Measurements from ENCODE around the gene MAMDC2.

MAMDC2 gene

GRCh38 chr9:70142101-70142500, 98.5 kb downstream of the MAMDC2 start:
- Histone ChIP-seq H3K23ac (ENCODE audit: low read length in 2 of 2) (no peak overlapping the region), H3K4me1 (ENCODE audit: control insufficient read depth, insufficient read depth, low read depth, low read length) (no peaks in the 10 kb centered on the region), H3K9ac (ENCODE audit: low read length) (no peak overlapping the region), H2BK120ac (ENCODE audit: low read depth, low read length) (no peak overlapping the region), H3K14ac (ENCODE audit: low read length in 2 of 2) (no peak overlapping the region), H3K9me3 (ENCODE audit: control insufficient read depth, low read length) (no peaks in the 10 kb centered on the region), H3K18ac (ENCODE audit: low read depth in 1 of 2, low read length in 2 of 2) (no peak overlapping the region), H2BK15ac (ENCODE audit: low read depth, poor library complexity, severe bottlenecking) (no peak overlapping the region), H2BK12ac (ENCODE audit: low read length in 2 of 2) (no peak overlapping the region), H4K91ac (ENCODE audit: low read length) (no peak overlapping the region), H3K4me3 (ENCODE audit: insufficient read depth in 1 of 2, low read depth in 1 of 2, low read length in 2 of 2) (no peak overlapping the region), H3K27me3 (ENCODE audit: control insufficient read depth in 1 of 2, insufficient read depth in 1 of 2, low read length in 2 of 2) (no peaks in the 10 kb centered on the region), H4K8ac (ENCODE audit: low read length) (no peak overlapping the region), H2BK5ac (ENCODE audit: low read depth, low read length, poor library complexity, severe bottlenecking) (no peak overlapping the region), H3K27ac (ENCODE audit: low read length, poor library complexity, severe bottlenecking) (no peak overlapping the region), H3K4me2 (ENCODE audit: low read length, poor library complexity, severe bottlenecking) (no peak overlapping the region), H3K79me1 (replicated peaks; ENCODE audit: low read length, poor library complexity, severe bottlenecking) (peaks cover 21% of the 10 kb centered on the region), H2AFZ (ENCODE audit: low read depth, low read length) (no peak overlapping the region), H3K4ac (ENCODE audit: low read depth in 1 of 2, low read length in 2 of 2) (no peak overlapping the region), H3K36me3 (ENCODE audit: control insufficient read depth in 1 of 2, insufficient read depth in 2 of 2, low read depth in 1 of 2, low read length in 2 of 2) (peaks cover 0 to 12% of the 10 kb centered on the region in 2 experiments), H2AK5ac (ENCODE audit: low read length, severe bottlenecking) (no peak overlapping the region)
- WGBS = 88% methylated on average over 3 of the region's 3 CpGs
- no peak for DNase-seq

- Histone ChIP-seq H3K27me3 (ENCODE audit: control insufficient read depth in 1 of 2, insufficient read depth in 1 of 2, low read length in 2 of 2) (no peaks in the 10 kb centered on the region), H2BK15ac (ENCODE audit: low read depth, poor library complexity, severe bottlenecking) (no peak overlapping the region), H3K27ac (ENCODE audit: low read length, poor library complexity, severe bottlenecking) (no peak overlapping the region), H2BK12ac (ENCODE audit: low read length in 2 of 2) (no peak overlapping the region), H3K9me3 (ENCODE audit: control insufficient read depth, low read length) (no peaks in the 10 kb centered on the region), H3K79me1 (replicated peaks; ENCODE audit: low read length, poor library complexity, severe bottlenecking) (peaks cover 24% of the 10 kb centered on the region), H2BK5ac (ENCODE audit: low read depth, low read length, poor library complexity, severe bottlenecking) (no peak overlapping the region), H4K8ac (ENCODE audit: low read length) (no peak overlapping the region), H2AFZ (ENCODE audit: low read depth, low read length) (no peak overlapping the region), H3K36me3 (ENCODE audit: control insufficient read depth in 1 of 2, insufficient read depth in 2 of 2, low read depth in 1 of 2, low read length in 2 of 2) (peaks cover 0 to 17% of the 10 kb centered on the region in 2 experiments), H3K9ac (ENCODE audit: low read length) (no peak overlapping the region), H3K4me1 (ENCODE audit: control insufficient read depth, insufficient read depth, low read depth, low read length) (no peaks in the 10 kb centered on the region), H2AK5ac (ENCODE audit: low read length, severe bottlenecking) (no peak overlapping the region), H2BK120ac (ENCODE audit: low read depth, low read length) (no peak overlapping the region), H3K18ac (ENCODE audit: low read depth in 1 of 2, low read length in 2 of 2) (no peak overlapping the region), H3K14ac (ENCODE audit: low read length in 2 of 2) (no peak overlapping the region), H4K91ac (ENCODE audit: low read length) (peak overlapping the region; percentile 27), H3K23ac (ENCODE audit: low read length in 2 of 2) (no peak overlapping the region), H3K4me2 (ENCODE audit: low read length, poor library complexity, severe bottlenecking) (no peak overlapping the region), H3K4ac (ENCODE audit: low read depth in 1 of 2, low read length in 2 of 2) (no peak overlapping the region), H3K4me3 (ENCODE audit: insufficient read depth in 1 of 2, low read depth in 1 of 2, low read length in 2 of 2) (no peak overlapping the region)
- 82% methylated on average over 3 of the region's 3 CpGs for WGBS
- DNase-seq = no peak
Measured at GRCh38 chr9:70143394-70144130, 99.9 kb downstream of the MAMDC2 start.

GRCh38 chr9:70144131-70144503, 100.5 kb downstream of the MAMDC2 start:
- no CpG with 5 or more reads among the region's 1 CpG for WGBS
- no peaks in the 10 kb centered on the region for H3K27me3 ChIP-seq (ENCODE audit: control insufficient read depth in 1 of 2, insufficient read depth in 1 of 2, low read length in 2 of 2)

GRCh38 chr9:70145981-70146380, 102.3 kb downstream of the MAMDC2 start:
- Histone ChIP-seq H4K8ac (ENCODE audit: low read length) (no peak overlapping the region), H3K4me2 (ENCODE audit: low read length, poor library complexity, severe bottlenecking) (no peak overlapping the region), H2AFZ (ENCODE audit: low read depth, low read length) (no peak overlapping the region), H3K27me3 (ENCODE audit: control insufficient read depth in 1 of 2, insufficient read depth in 1 of 2, low read length in 2 of 2) (no peaks in the 10 kb centered on the region), H2BK12ac (ENCODE audit: low read length in 2 of 2) (no peak overlapping the region), H3K4me1 (ENCODE audit: control insufficient read depth, insufficient read depth, low read depth, low read length) (no peaks in the 10 kb centered on the region), H3K9ac (ENCODE audit: low read length) (no peak overlapping the region), H3K4ac (ENCODE audit: low read depth in 1 of 2, low read length in 2 of 2) (no peak overlapping the region), H3K79me1 (replicated peaks; ENCODE audit: low read length, poor library complexity, severe bottlenecking) (peaks cover 24% of the 10 kb centered on the region), H3K27ac (ENCODE audit: low read length, poor library complexity, severe bottlenecking) (no peak overlapping the region), H3K18ac (ENCODE audit: low read depth in 1 of 2, low read length in 2 of 2) (no peak overlapping the region), H2BK5ac (ENCODE audit: low read depth, low read length, poor library complexity, severe bottlenecking) (no peak overlapping the region), H3K36me3 (ENCODE audit: control insufficient read depth in 1 of 2, insufficient read depth in 2 of 2, low read depth in 1 of 2, low read length in 2 of 2) (peaks cover 0 to 24% of the 10 kb centered on the region in 2 experiments), H3K14ac (ENCODE audit: low read length in 2 of 2) (no peak overlapping the region), H3K23ac (ENCODE audit: low read length in 2 of 2) (no peak overlapping the region), H2AK5ac (ENCODE audit: low read length, severe bottlenecking) (no peak overlapping the region), H2BK120ac (ENCODE audit: low read depth, low read length) (no peak overlapping the region), H3K4me3 (ENCODE audit: insufficient read depth in 1 of 2, low read depth in 1 of 2, low read length in 2 of 2) (no peak overlapping the region), H2BK15ac (ENCODE audit: low read depth, poor library complexity, severe bottlenecking) (no peak overlapping the region), H3K9me3 (ENCODE audit: control insufficient read depth, low read length) (no peaks in the 10 kb centered on the region), H4K91ac (ENCODE audit: low read length) (no peak overlapping the region)
- 88% methylated on average over 4 of the region's 4 CpGs for WGBS
- no peak for DNase-seq

More at GRCh38 chr9:70144131-70144503, 100.5 kb downstream of the MAMDC2 start:
- Histone ChIP-seq H3K79me1 (replicated peaks; ENCODE audit: low read length, poor library complexity, severe bottlenecking) (peaks cover 24% of the 10 kb centered on the region), H3K27ac (ENCODE audit: low read length, poor library complexity, severe bottlenecking) (no peak overlapping the region), H3K4me2 (ENCODE audit: low read length, poor library complexity, severe bottlenecking) (no peak overlapping the region), H2BK120ac (ENCODE audit: low read depth, low read length) (no peak overlapping the region), H4K91ac (ENCODE audit: low read length) (no peak overlapping the region), H3K36me3 (ENCODE audit: control insufficient read depth in 1 of 2, insufficient read depth in 2 of 2, low read depth in 1 of 2, low read length in 2 of 2) (peaks cover 0 to 18% of the 10 kb centered on the region in 2 experiments), H3K14ac (ENCODE audit: low read length in 2 of 2) (no peak overlapping the region), H3K23ac (ENCODE audit: low read length in 2 of 2) (no peak overlapping the region), H2AK5ac (ENCODE audit: low read length, severe bottlenecking) (no peak overlapping the region), H3K9ac (ENCODE audit: low read length) (no peak overlapping the region), H3K18ac (ENCODE audit: low read depth in 1 of 2, low read length in 2 of 2) (no peak overlapping the region), H2BK5ac (ENCODE audit: low read depth, low read length, poor library complexity, severe bottlenecking) (no peak overlapping the region), H2BK12ac (ENCODE audit: low read length in 2 of 2) (no peak overlapping the region), H3K4me3 (ENCODE audit: insufficient read depth in 1 of 2, low read depth in 1 of 2, low read length in 2 of 2) (no peak overlapping the region), H3K4me1 (ENCODE audit: control insufficient read depth, insufficient read depth, low read depth, low read length) (no peaks in the 10 kb centered on the region), H3K9me3 (ENCODE audit: control insufficient read depth, low read length) (no peaks in the 10 kb centered on the region), H2AFZ (ENCODE audit: low read depth, low read length) (no peak overlapping the region), H2BK15ac (ENCODE audit: low read depth, poor library complexity, severe bottlenecking) (no peak overlapping the region), H3K4ac (ENCODE audit: low read depth in 1 of 2, low read length in 2 of 2) (no peak overlapping the region), H4K8ac (ENCODE audit: low read length) (no peak overlapping the region)
- DNase-seq = no peak
